Breast epithelium (tissue), 4 donors: ENCODE data around the gene ERLIN1. TPM values are rescaled to one million over a fixed set of nuclear protein-coding genes. Genes with fewer than 3 reads are reported as not detected.

Experiments
- DNase-seq, 2 donors: peaks; one replicate each; pipeline ENCODE4 v3.0.0-alpha.2; 2019; ENCODE audit warnings: low spot score in 2 of 2
- H3K27ac ChIP-seq, 2 donors: fragments of 200-600 bp; sonication (generic) in 1 of 2; one replicate each; pipeline ENCODE4 v1.5.1; 2016 to 2019; ENCODE audit warnings: mild to moderate bottlenecking in 1 of 2
- H3K27me3 ChIP-seq, 2 donors: fragments of 200-600 bp; sonication (generic) in 1 of 2; one replicate each; pipeline versions ENCODE4 v1.5.1 to v1.6.0; 2017 to 2019; ENCODE audit warnings: control low read depth in 1 of 2, mild to moderate bottlenecking in 1 of 2
- H3K36me3 ChIP-seq: fragments of 200-600 bp; one replicate; pipeline ENCODE4 v1.5.1; 2019
- H3K4me1 ChIP-seq, 2 donors: fragments of 200-600 bp; sonication (generic); one replicate each; pipeline ENCODE4 v1.5.1; 2016 to 2019; ENCODE audit warnings: control low read depth in 1 of 2
- H3K4me3 ChIP-seq, 3 donors: fragments of 200-600 bp; sonication (generic); 1 replicate in 2 of 3; 2 replicates in 1 of 3; pipeline ENCODE4 v1.5.1; 2016 to 2019; ENCODE audit warnings: mild to moderate bottlenecking in 3 of 3, moderate library complexity in 2 of 3
- H3K9me3 ChIP-seq, 2 donors: fragments of 200-600 bp; sonication (generic) in 1 of 2; one replicate each; pipeline ENCODE4 v1.5.1; 2016 to 2019; ENCODE audit warnings: control low read depth in 1 of 2
- CTCF ChIP-seq, 3 donors: fragments of 450-650 bp; IDR thresholded peaks; one replicate each; pipeline ENCODE4 v1.5.1; 2016 to 2017; ENCODE audit warnings: antibody characterized with exemption in 3 of 3, mild to moderate bottlenecking in 3 of 3, moderate library complexity in 3 of 3
- POLR2A ChIP-seq: fragments of 450-650 bp; IDR thresholded peaks from one replicate; pipeline ENCODE4 v1.6.1; 2016; ENCODE audit warnings: antibody characterized with exemption, mild to moderate bottlenecking, moderate library complexity
- POLR2AphosphoS5 ChIP-seq, 3 donors: sonication (generic); formaldehyde crosslinking; IDR thresholded peaks; one replicate each; pipeline ENCODE4 v1.6.1; 2017; ENCODE audit warnings: antibody characterized with exemption in 3 of 3
- intact Hi-C: fragments of 100-400 bp; cut with DNase I; formaldehyde crosslinking; loops from one replicate; pipeline ENCODE4 v1.15.1; 2023; ENCODE audit warnings: low total_unique reads
- total RNA-seq, 3 donors: library from RNA; depleted of rRNA; stranded (reverse); fragments of >200 nt; gene quantifications; one replicate each; pipeline ENCODE4 v1.1.0, GENCODE V29; 2016

ERLIN1 gene
- total RNA-seq, 3 donors from 2014 or later: 22.4 to 30.2 (median 23.3) TPM

- Histone ChIP-seq H3K9me3 (no peaks in the 10 kb centered on the region), H3K4me3 (no peak overlapping the region), H3K27me3 (no peaks in the 10 kb centered on the region), H3K4me1 (no peaks in the 10 kb centered on the region), H3K27ac (no peak overlapping the region), H3K36me3 (no peaks in the 10 kb centered on the region)
- no peak for DNase-seq
- TF ChIP-seq POLR2A (no peak), POLR2AphosphoS5 (IDR thresholded peaks at IDR 0.05) (no peak), CTCF (IDR thresholded peaks at IDR 0.05) (no peak)
- intact Hi-C loops: no loop called here
Observed at GRCh38 chr10:100162696-100163095, 23.1 kb downstream of the ERLIN1 start.

- TF ChIP-seq POLR2A (no peak), POLR2AphosphoS5 (IDR thresholded peaks at IDR 0.05) (no peak), CTCF (IDR thresholded peaks at IDR 0.05) (no peak)
- H3K27ac ChIP-seq: no peak overlapping the region
- no peak for DNase-seq
- no peaks in the 10 kb centered on the region for H3K36me3 ChIP-seq
- no peaks in the 10 kb centered on the region for H3K27me3 ChIP-seq
- H3K9me3 ChIP-seq: no peaks in the 10 kb centered on the region
- H3K4me3 ChIP-seq: no peak overlapping the region
- no peaks in the 10 kb centered on the region for H3K4me1 ChIP-seq
- intact Hi-C loops: no loop called here
Observed at GRCh38 chr10:100158044-100158805, 27.6 kb downstream of the ERLIN1 start.

GRCh38 chr10:100157156-100157555, 28.7 kb downstream of the ERLIN1 start:
- Histone ChIP-seq H3K27me3 (no peaks in the 10 kb centered on the region), H3K27ac (no peak overlapping the region), H3K4me1 (no peaks in the 10 kb centered on the region), H3K4me3 (no peak overlapping the region), H3K9me3 (no peaks in the 10 kb centered on the region), H3K36me3 (peaks cover 4% of the 10 kb centered on the region)
- TF ChIP-seq CTCF (IDR thresholded peaks at IDR 0.05): no peak
- TF ChIP-seq POLR2AphosphoS5 (IDR thresholded peaks at IDR 0.05): no peak
- TF ChIP-seq POLR2A: no peak
- no peak for DNase-seq
- intact Hi-C loops: no loop called here

- intact Hi-C loops: no loop called here
- TF ChIP-seq POLR2AphosphoS5 (IDR thresholded peaks at IDR 0.05) (no peak), POLR2A (no peak), CTCF (IDR thresholded peaks at IDR 0.05) (no peak)
- no peaks in the 10 kb centered on the region for H3K4me1 ChIP-seq
- H3K9me3 ChIP-seq: no peaks in the 10 kb centered on the region
- no peak overlapping the region for H3K27ac ChIP-seq
- no peak for DNase-seq
- no peak overlapping the region for H3K4me3 ChIP-seq
- peaks cover 9% of the 10 kb centered on the region for H3K36me3 ChIP-seq
- no peaks in the 10 kb centered on the region for H3K27me3 ChIP-seq
Observed at GRCh38 chr10:100155936-100156335, 29.9 kb downstream of the ERLIN1 start.

GRCh38 chr10:100154666-100155065, 31.2 kb downstream of the ERLIN1 start:
- TF ChIP-seq CTCF (IDR thresholded peaks at IDR 0.05): no peak
- TF ChIP-seq POLR2AphosphoS5 (IDR thresholded peaks at IDR 0.05): no peak
- no peak for TF ChIP-seq POLR2A
- Histone ChIP-seq H3K36me3 (peaks cover 9% of the 10 kb centered on the region), H3K4me3 (no peak overlapping the region), H3K27ac (no peak overlapping the region), H3K27me3 (no peaks in the 10 kb centered on the region), H3K9me3 (no peaks in the 10 kb centered on the region), H3K4me1 (no peaks in the 10 kb centered on the region)
- no peak for DNase-seq
- intact Hi-C loops: no loop called here
